IPS-18c (cell line): ENCODE results near the gene HSFX2.
"Not testable (repeated sequence)": the region's sequence is repeated elsewhere in the genome, so short reads cannot be mapped to it uniquely, and the experiment has no call there.

Experiments used
- H3K4me3 ChIP-seq: 2 replicates; pipeline ENCODE4 v1.7.0; 2013; ENCODE audit warnings: low read depth, mild to moderate bottlenecking, low read length, moderate library complexity; ENCODE audit not compliant: insufficient read depth
- H3K9me3 ChIP-seq: one replicate; pipeline ENCODE4 v1.6.1; 2013; ENCODE audit warnings: mild to moderate bottlenecking, low read length, moderate library complexity; ENCODE audit not compliant: control insufficient read depth, insufficient read depth

The HSFX2 gene

GRCh38 chrX:149607699-149608098, 12.6 kb upstream of the HSFX2 start:
- Histone ChIP-seq H3K4me3 (no peak overlapping the region), H3K9me3 (no peaks in the 10 kb centered on the region)

GRCh38 chrX:149605248-149605885, 10.3 kb upstream of the HSFX2 start:
- not testable (repeated sequence) for H3K4me3 ChIP-seq, H3K9me3 ChIP-seq

DNA sequence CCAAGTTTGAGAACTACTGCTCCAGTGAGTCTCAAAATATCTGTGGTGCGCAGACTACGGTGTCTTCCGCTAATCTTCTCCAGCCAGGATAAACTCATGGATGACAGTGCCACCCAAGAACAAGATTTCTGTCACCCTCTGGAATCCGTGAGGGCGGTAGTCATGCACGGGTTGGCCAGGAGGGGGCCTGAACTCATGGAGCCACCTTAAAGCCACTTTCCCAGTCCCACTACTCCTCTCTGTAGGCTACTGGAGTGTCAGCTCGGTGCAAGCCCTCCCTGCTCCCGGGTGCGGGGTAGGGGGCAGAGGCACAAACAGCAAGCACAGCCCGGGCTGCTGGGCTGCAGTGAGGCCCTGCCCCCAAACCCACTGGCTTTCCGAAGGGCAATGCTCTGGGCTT, 3.5 kb upstream of the HSFX2 start:
- H3K9me3 ChIP-seq, H3K4me3 ChIP-seq: not testable (repeated sequence)

DNA sequence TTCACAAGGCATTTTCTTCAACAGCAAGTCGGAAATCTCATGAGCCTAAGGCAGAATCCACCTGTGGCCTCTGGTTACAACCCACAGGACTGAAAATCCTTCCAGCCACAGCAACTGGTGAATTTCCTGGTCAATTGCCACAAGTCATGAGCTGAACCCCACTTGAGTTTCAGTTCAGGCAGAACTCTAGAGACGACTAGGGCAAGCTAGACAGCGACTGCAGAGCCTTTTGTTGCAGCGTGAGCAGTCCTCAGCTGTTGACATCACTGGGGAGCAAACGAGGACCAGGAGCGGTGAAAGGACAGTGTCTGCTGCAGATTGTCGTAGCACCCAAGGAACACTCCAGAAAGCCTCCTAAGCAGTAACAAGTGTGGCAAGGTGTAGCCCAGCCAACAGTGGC, 829 bp upstream of the HSFX2 start:
- not testable (repeated sequence) for H3K9me3 ChIP-seq, H3K4me3 ChIP-seq

DNA sequence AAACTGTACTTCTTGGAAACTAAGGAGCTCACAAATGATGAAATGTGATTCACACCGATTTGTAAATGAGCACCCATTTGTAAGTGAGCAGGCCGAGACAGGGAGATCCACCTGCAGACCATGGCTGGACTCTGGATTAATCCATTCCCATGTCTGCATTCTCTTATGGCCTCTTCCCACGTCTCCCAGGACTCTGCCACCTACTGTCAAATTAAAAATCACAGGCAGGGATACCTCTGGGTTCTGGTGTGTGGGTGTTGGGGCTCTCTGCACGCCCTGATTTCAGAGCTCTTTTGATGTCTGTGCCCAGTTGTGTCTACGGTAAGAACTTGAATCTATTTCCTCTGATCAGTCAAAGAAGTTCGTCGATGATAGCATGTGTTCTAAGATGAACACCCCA, 4.1 kb downstream of the HSFX2 start:
- not testable (repeated sequence) for H3K9me3 ChIP-seq

GRCh38 chrX:149587359-149587758, 7.8 kb downstream of the HSFX2 start, which contains the start of gene MAGEA9B:
MAGEA9B (minus strand) TSS chrX:149587459; CDS start chrX:149583179, 4,280 bp downstream.
- H3K4me3 ChIP-seq, H3K9me3 ChIP-seq: not testable (repeated sequence)

More for the DNA sequence above, 4.1 kb downstream of the HSFX2 start:
- not testable (repeated sequence) for H3K4me3 ChIP-seq

DNA sequence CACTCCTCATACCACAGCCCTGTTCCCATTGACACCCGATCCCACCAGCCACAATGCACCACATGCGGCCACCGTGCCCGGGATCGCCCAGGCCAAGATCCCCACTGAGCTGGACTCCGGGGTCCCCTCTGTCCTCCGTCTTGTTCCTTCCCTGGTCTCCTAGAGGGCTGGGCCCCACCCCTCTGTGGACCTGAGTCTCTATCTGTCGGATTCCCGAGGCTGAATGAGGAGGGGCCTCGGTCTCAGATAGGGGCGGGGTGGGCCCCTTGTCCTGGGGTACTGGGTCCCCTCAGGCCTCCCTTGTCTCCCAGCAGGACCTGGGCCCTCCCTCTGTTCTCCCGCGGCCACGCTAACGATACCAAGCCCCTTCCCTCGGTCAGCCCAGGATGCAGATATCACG, 9.5 kb downstream of the HSFX2 start:
- not testable (repeated sequence) for H3K4me3 ChIP-seq, H3K9me3 ChIP-seq

DNA sequence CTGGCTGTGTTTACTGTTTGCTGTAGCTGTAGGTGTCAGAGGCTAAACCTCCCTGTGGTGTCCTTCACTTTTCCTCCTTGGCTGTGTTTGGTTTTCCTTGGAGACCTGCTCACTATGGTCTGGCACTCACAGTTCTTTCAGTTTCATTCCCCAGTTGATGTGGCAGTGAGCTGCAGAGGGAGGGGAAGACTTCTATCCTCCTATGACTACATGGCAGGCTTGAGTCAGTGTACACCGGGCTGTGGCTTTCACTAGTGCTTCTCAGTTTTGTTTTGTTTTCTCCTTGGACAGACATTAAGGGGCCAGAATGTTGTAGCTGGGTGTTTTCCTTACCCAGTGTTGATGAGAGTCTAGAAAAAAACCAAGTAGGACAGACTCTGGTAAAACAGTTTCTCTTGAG, 21.7 kb downstream of the HSFX2 start:
- H3K9me3 ChIP-seq, H3K4me3 ChIP-seq: not testable (repeated sequence)

- Histone ChIP-seq H3K9me3 (peaks cover 2% of the 10 kb centered on the region), H3K4me3 (no peak overlapping the region)
Measured at GRCh38 chrX:149572743-149573142, 22.4 kb downstream of the HSFX2 start.

DNA sequence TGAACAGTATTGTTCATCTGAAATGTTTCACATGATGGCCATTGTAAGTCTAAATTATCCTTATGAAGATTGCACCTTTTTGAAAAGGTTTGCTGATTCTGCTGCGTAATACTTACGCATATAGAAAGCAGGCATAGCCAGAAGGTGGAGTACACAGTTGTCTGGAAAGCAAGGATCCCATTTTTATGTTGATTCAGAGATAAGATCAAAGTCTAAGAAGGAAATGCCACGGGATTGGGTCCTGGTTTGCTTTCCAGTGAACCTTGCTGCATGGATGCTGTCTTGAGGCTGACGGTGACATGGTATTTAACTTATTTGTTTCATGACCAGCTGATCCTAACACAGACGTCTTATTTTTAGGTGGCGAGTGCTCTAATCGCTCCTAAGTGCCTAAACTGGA, 23.3 kb downstream of the HSFX2 start:
- peaks cover 4% of the 10 kb centered on the region for H3K9me3 ChIP-seq
- no peak overlapping the region for H3K4me3 ChIP-seq

- H3K9me3 ChIP-seq = peaks cover 5% of the 10 kb centered on the region
- H3K4me3 ChIP-seq = no peak overlapping the region
Measured at GRCh38 chrX:149570668-149571067, 24.4 kb downstream of the HSFX2 start.

GRCh38 chrX:149569770-149570169, 25.3 kb downstream of the HSFX2 start:
- Histone ChIP-seq H3K4me3 (no peak overlapping the region), H3K9me3 (peaks cover 5% of the 10 kb centered on the region)

DNA sequence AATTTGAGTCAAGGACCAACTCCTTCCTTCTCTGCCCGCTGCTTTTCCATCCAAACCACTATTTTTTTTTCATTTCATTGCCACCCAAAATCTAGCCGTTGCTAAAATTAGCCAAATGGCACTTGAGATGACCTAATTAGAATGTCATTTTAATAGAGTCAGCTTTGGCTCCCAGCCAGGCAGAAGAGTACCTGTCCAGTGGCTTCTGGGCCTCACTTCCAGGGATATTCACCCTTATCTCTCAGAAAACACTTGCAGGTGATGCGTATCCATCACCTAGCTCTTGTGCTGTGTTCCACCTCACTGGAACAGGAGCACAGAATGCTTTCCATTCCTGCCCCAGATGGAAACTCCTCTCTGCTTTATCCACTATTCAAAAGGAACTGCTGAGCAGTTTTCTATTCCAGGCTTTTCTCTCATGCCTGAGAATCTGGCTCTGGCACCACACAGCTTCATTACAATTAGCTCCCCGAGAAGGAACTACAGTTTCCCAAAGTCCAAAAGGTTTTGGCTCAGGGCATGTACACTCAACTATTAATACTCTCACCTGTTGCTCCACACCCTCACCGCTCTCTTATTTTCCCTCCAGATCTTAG, 26.3 kb downstream of the HSFX2 start:
- Histone ChIP-seq H3K4me3 (no peak overlapping the region), H3K9me3 (peaks cover 5% of the 10 kb centered on the region)

DNA sequence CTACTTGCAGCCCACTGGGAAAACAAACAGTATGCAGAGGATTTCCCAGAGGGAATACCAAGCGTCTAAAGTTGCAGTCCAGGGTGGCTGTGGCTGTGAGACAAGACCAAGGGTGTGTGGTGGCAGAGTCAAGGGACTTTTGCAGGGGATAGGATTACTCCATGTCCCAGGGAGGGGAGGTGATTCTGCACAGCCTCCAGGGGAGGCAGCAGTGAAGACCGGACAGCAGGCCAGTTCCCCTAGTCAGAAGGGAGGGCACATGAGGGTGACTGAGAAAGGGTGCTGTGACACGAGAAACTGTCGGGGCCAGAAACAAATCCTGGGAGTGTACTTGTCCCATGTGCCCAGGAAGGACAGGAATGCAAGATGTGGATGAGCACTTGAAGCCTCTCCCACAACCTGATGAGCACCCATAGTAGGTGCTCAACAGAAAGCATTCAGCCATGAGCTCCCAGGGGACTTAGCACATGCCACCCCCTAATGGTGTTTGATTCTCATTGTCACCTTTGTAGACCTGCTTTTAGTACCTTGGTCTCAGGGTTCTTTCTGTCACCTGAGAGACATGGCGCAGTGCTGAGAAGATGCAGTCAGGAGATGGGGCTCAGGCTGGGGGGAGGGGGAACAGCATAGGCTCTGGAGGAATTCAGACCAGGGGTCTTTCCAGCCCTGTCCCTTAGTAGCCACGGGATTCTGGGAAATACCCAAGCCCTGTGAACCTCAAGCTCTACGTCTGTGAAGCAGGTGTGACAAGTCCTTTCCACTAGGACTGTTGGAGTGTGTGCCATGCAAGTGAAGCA, 27.3 kb downstream of the HSFX2 start:
- Histone ChIP-seq H3K9me3 (peaks cover 5% of the 10 kb centered on the region), H3K4me3 (no peak overlapping the region)

DNA sequence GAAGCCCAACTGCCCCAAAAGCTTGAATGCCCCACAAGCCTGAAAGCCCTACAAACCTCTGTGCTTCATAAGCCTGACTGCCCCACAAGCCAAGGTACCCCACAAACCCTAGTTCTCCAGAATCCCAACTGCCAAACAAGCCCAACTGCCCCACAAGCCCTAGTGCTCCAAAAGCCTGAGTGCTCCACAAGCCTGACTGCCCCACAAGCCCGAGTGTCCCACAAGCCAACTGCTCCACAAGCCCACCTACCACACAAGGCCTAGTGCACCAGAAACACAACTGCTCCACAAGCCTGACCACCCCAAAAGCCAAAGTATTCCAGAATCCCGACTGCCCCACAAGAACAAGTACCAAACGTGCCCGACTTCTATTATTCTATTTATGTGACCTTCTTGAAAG, 31.8 kb downstream of the HSFX2 start:
- Histone ChIP-seq H3K4me3 (no peak overlapping the region), H3K9me3 (peaks cover 5% of the 10 kb centered on the region)

DNA sequence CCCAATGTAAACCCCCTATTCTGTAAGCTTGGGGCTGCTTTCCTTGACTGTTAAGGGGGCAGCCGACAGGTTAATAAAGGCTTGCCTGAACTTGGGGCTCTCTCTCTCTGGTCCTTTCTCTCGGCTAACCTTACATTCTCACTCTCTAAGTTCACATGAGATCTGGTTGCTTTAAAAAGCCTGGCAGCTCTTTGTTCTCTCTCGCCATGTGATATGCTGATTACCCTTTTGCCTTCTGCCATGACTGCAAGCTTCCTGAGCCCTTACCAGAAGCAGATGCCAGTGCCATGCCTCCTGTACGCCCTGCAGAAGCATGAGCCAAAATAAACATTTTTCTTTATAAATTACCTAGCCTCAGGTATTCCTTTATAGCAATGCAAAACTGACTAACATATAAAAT, 39.9 kb downstream of the HSFX2 start:
- not testable (repeated sequence) for H3K4me3 ChIP-seq, H3K9me3 ChIP-seq

- not testable (repeated sequence) for H3K4me3 ChIP-seq, H3K9me3 ChIP-seq
Measured at GRCh38 chrX:149551939-149552248, 43.2 kb downstream of the HSFX2 start.

GRCh38 chrX:149551245-149551938, 43.7 kb downstream of the HSFX2 start:
- H3K9me3 ChIP-seq, H3K4me3 ChIP-seq: not testable (repeated sequence)
